Activated T-cell treated with anti-CD3 and anti-CD28 coated beads, Interleukin-2, amount 50 U/mL, for 4 hours (primary cell): ENCODE data around the gene ZFAND3. TPM values are rescaled to one million over a fixed set of nuclear protein-coding genes. Genes with fewer than 3 reads are reported as not detected.
A peak's percentile ranks its signal among the peaks of the same experiment; 100 is the strongest.

Source experiments
- ATAC-seq, 2 donors: fragments of 200-7000 bp; cut with Tn5 transposase; one replicate each; pipeline ENCODE4 v1.10.0; 2021
- DNase-seq: peaks from one replicate; pipeline ENCODE4 v3.0.0-alpha.2; 2020
- H3K27me3 Mint-ChIP-seq: one replicate; pipeline ENCODE4 v1.8.0; 2021; ENCODE audit warnings: low read depth, mixed read lengths
- H3K36me3 Mint-ChIP-seq: one replicate; pipeline ENCODE4 v1.8.0; 2022; ENCODE audit warnings: mixed read lengths; ENCODE audit not compliant: insufficient read depth
- H3K4me1 Mint-ChIP-seq: one replicate; pipeline ENCODE4 v1.8.0; 2021; ENCODE audit warnings: low read depth, mixed read lengths
- H3K4me3 Mint-ChIP-seq: one replicate; pipeline ENCODE4 v1.8.0; 2021; ENCODE audit warnings: mild to moderate bottlenecking, moderate library complexity, mixed read lengths
- H3K9me3 Mint-ChIP-seq: one replicate; pipeline ENCODE4 v1.8.0; 2021; ENCODE audit warnings: mixed read lengths
- total RNA-seq, 3 donors: library from RNA; stranded (reverse); gene quantifications; one replicate each; pipeline ENCODE4 v1.2.1, GENCODE V29; 2021

The ZFAND3 gene
- total RNA-seq, 3 donors from 2014 or later, result 21.5 to 31.4 (median 30.8) TPM

GRCh38 chr6:37809197-37809543 is 10.4 kb upstream of the ZFAND3 start:
- H3K4me1 Mint-ChIP-seq, result no peaks in the 10 kb centered on the region
- H3K36me3 Mint-ChIP-seq, result no peaks in the 10 kb centered on the region

GRCh38 chr6:37812841-37813240 is 6.7 kb upstream of the ZFAND3 start:
- Mint-ChIP-seq H3K4me3 (no peak overlapping the region), H3K36me3 (no peaks in the 10 kb centered on the region), H3K27me3 (peaks cover 8% of the 10 kb centered on the region), H3K9me3 (no peaks in the 10 kb centered on the region), H3K4me1 (peaks cover 7% of the 10 kb centered on the region)
- DNase-seq (no peak), ATAC-seq (no peak)

More at GRCh38 chr6:37809197-37809543, 10.4 kb upstream of the ZFAND3 start:
- H3K27me3 Mint-ChIP-seq, result peaks cover 10% of the 10 kb centered on the region
- ATAC-seq, result no peak
- no peak overlapping the region for H3K4me3 Mint-ChIP-seq
- no peak for DNase-seq
- H3K9me3 Mint-ChIP-seq, result no peaks in the 10 kb centered on the region

- DNase-seq, result no peak
- Mint-ChIP-seq H3K9me3 (no peaks in the 10 kb centered on the region), H3K4me3 (no peak overlapping the region), H3K36me3 (no peaks in the 10 kb centered on the region), H3K4me1 (peaks cover 13% of the 10 kb centered on the region), H3K27me3 (peaks cover 2% of the 10 kb centered on the region)
- no peak for ATAC-seq
Measured at GRCh38 chr6:37814374-37814773, 5.2 kb upstream of the ZFAND3 start.

- H3K4me1 Mint-ChIP-seq, result peaks cover 28% of the 10 kb centered on the region
- H3K36me3 Mint-ChIP-seq, result no peaks in the 10 kb centered on the region
- no peaks in the 10 kb centered on the region for H3K9me3 Mint-ChIP-seq
- no peaks in the 10 kb centered on the region for H3K27me3 Mint-ChIP-seq
- H3K4me3 Mint-ChIP-seq, result peak overlapping the region; percentile 42
- no peak for ATAC-seq
- no peak for DNase-seq
Measured at GRCh38 chr6:37816599-37817375, 2.7 kb upstream of the ZFAND3 start.

- no peaks in the 10 kb centered on the region for H3K36me3 Mint-ChIP-seq
- ATAC-seq (peak; percentile 80), DNase-seq (peak; percentile 93)
- no peaks in the 10 kb centered on the region for H3K9me3 Mint-ChIP-seq
- peaks cover 44% of the 10 kb centered on the region for H3K4me1 Mint-ChIP-seq
- no peaks in the 10 kb centered on the region for H3K27me3 Mint-ChIP-seq
- peak overlapping the region; percentile 91 for H3K4me3 Mint-ChIP-seq
Measured at GRCh38 chr6:37818536-37819176, 871 bp upstream of the ZFAND3 start.

- no peaks in the 10 kb centered on the region for H3K9me3 Mint-ChIP-seq
- H3K36me3 Mint-ChIP-seq, result no peaks in the 10 kb centered on the region
- H3K4me1 Mint-ChIP-seq, result peaks cover 54% of the 10 kb centered on the region
- DNase-seq (peak; percentile 18), ATAC-seq (peak; percentile 44 to 46)
- H3K4me3 Mint-ChIP-seq, result peak overlapping the region; percentile 92
- no peaks in the 10 kb centered on the region for H3K27me3 Mint-ChIP-seq
Measured at GRCh38 chr6:37819802-37820717, 533 bp downstream of the ZFAND3 start.

- ATAC-seq (no peak), DNase-seq (no peak)
- Mint-ChIP-seq H3K4me3 (peak overlapping the region; percentile 92), H3K4me1 (peaks cover 59% of the 10 kb centered on the region), H3K9me3 (no peaks in the 10 kb centered on the region), H3K36me3 (no peaks in the 10 kb centered on the region), H3K27me3 (no peaks in the 10 kb centered on the region)
Measured at GRCh38 chr6:37820718-37821079, 1.2 kb downstream of the ZFAND3 start.

- Mint-ChIP-seq H3K4me3 (peak overlapping the region; percentile 92), H3K36me3 (no peaks in the 10 kb centered on the region), H3K4me1 (peaks cover 67% of the 10 kb centered on the region), H3K9me3 (no peaks in the 10 kb centered on the region), H3K27me3 (no peaks in the 10 kb centered on the region)
- DNase-seq, result no peak
- no peak for ATAC-seq
Measured at GRCh38 chr6:37821446-37821845, 1.9 kb downstream of the ZFAND3 start.

GRCh38 chr6:37822851-37823682 is 3.5 kb downstream of the ZFAND3 start:
- ATAC-seq, result no peak
- DNase-seq, result peak; percentile 13
- Mint-ChIP-seq H3K36me3 (no peaks in the 10 kb centered on the region), H3K4me3 (peak overlapping the region; percentile 22), H3K9me3 (no peaks in the 10 kb centered on the region), H3K4me1 (peaks cover 74% of the 10 kb centered on the region), H3K27me3 (no peaks in the 10 kb centered on the region)

GRCh38 chr6:37824170-37824569 is 4.6 kb downstream of the ZFAND3 start:
- Mint-ChIP-seq H3K4me3 (no peak overlapping the region), H3K9me3 (no peaks in the 10 kb centered on the region), H3K27me3 (no peaks in the 10 kb centered on the region), H3K4me1 (peaks cover 72% of the 10 kb centered on the region), H3K36me3 (no peaks in the 10 kb centered on the region)
- DNase-seq (no peak), ATAC-seq (no peak)

GRCh38 chr6:37826188-37826587 is 6.7 kb downstream of the ZFAND3 start:
- peaks cover 78% of the 10 kb centered on the region for H3K4me1 Mint-ChIP-seq
- H3K36me3 Mint-ChIP-seq, result no peaks in the 10 kb centered on the region
- no peak overlapping the region for H3K4me3 Mint-ChIP-seq
- ATAC-seq, result no peak
- DNase-seq, result no peak
- no peaks in the 10 kb centered on the region for H3K27me3 Mint-ChIP-seq
- H3K9me3 Mint-ChIP-seq, result no peaks in the 10 kb centered on the region

- no peak for ATAC-seq
- peaks cover 78% of the 10 kb centered on the region for H3K4me1 Mint-ChIP-seq
- H3K4me3 Mint-ChIP-seq, result no peak overlapping the region
Measured at GRCh38 chr6:37826993-37827392, 7.5 kb downstream of the ZFAND3 start.

GRCh38 chr6:37827603-37828265 is 8.2 kb downstream of the ZFAND3 start:
- no peak overlapping the region for H3K4me3 Mint-ChIP-seq

More at GRCh38 chr6:37826993-37827392, 7.5 kb downstream of the ZFAND3 start:
- no peaks in the 10 kb centered on the region for H3K9me3 Mint-ChIP-seq
- no peaks in the 10 kb centered on the region for H3K27me3 Mint-ChIP-seq
- DNase-seq, result no peak
- peaks cover under 1% of the 10 kb centered on the region for H3K36me3 Mint-ChIP-seq

More at GRCh38 chr6:37827603-37828265, 8.2 kb downstream of the ZFAND3 start:
- no peaks in the 10 kb centered on the region for H3K27me3 Mint-ChIP-seq
- H3K36me3 Mint-ChIP-seq, result peaks cover 6% of the 10 kb centered on the region
- no peak for ATAC-seq
- H3K9me3 Mint-ChIP-seq, result no peaks in the 10 kb centered on the region
- H3K4me1 Mint-ChIP-seq, result peaks cover 75% of the 10 kb centered on the region
- DNase-seq, result no peak
